ENCODE results near the gene MMP15. TPM values are rescaled to one million over a fixed set of nuclear protein-coding genes. Genes with fewer than 3 reads are reported as not detected.

The MMP15 gene
- total RNA-seq, 1 donor from 2014 or later, result 5.2 TPM

- Mint-ChIP-seq H3K27me3 (ENCODE audit: unreplicated experiment) (peaks cover 8% of the 10 kb centered on the region), H3K4me3 (ENCODE audit: unreplicated experiment) (peak overlapping the region; percentile 63), H3K9me3 (ENCODE audit: unreplicated experiment) (no peaks in the 10 kb centered on the region), H3K36me3 (ENCODE audit: unreplicated experiment) (no peaks in the 10 kb centered on the region), H3K4me1 (ENCODE audit: unreplicated experiment) (peaks cover 14% of the 10 kb centered on the region), H3K27ac (ENCODE audit: unreplicated experiment) (no peak overlapping the region)
- TF ChIP-seq CTCF (IDR thresholded peaks at IDR 0.05), result peak; percentile 20
- DNase-seq (ENCODE audit: extremely low spot score, unreplicated experiment), result no peak
Observed at GRCh38 chr16:58026139-58026704, 668 bp downstream of the MMP15 start.

- Mint-ChIP-seq H3K9me3 (ENCODE audit: unreplicated experiment) (no peaks in the 10 kb centered on the region), H3K4me1 (ENCODE audit: unreplicated experiment) (peaks cover 14% of the 10 kb centered on the region), H3K4me3 (ENCODE audit: unreplicated experiment) (peak overlapping the region; percentile 63), H3K27ac (ENCODE audit: unreplicated experiment) (no peak overlapping the region), H3K36me3 (ENCODE audit: unreplicated experiment) (no peaks in the 10 kb centered on the region), H3K27me3 (ENCODE audit: unreplicated experiment) (peaks cover 8% of the 10 kb centered on the region)
- TF ChIP-seq CTCF (IDR thresholded peaks at IDR 0.05), result no peak
- DNase-seq (ENCODE audit: extremely low spot score, unreplicated experiment), result no peak
Observed at GRCh38 chr16:58026705-58027160, 1.2 kb downstream of the MMP15 start.

DNA sequence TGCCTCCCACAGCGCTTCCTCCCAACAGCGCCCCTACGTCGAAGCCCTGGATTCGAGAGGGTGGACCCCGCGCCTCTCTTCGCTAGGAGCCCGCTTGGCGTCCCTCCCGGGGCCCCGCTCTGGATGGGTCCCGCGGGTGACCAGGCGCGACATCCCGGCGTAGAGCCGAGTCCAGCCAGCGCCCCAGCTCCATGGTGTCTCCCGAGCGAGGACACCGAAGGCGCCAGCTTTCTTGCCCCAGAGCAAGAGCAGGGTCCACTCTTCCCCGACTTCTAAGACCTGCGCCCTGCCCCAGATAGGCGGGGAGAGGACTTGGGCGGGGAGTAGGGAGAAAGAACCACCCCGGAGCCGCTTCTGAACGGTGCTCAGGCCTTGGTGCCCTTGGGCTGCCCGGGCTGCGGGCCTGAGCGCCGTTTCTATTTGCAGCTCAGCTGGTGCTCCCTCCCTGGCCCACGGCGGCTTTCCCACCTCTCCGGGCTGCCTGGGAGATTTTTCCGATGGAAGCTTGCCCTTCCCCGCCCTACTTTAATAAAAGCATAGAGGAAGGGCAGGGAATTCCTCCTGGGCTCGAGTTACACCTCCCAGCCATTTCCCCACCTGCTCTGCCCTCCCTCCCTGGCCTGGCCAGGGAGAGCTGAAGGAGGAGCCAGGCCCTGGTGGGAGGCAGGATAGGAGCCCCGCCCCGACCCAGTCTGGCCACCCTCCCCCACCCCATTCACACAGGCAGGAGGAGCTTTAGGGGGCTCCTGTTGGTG lies 1.8 kb downstream of the MMP15 start:
- peak overlapping the region; percentile 63 for H3K4me3 Mint-ChIP-seq (ENCODE audit: unreplicated experiment)
- peaks cover 8% of the 10 kb centered on the region for H3K27me3 Mint-ChIP-seq (ENCODE audit: unreplicated experiment)
- H3K9me3 Mint-ChIP-seq (ENCODE audit: unreplicated experiment), result no peaks in the 10 kb centered on the region
- no peak overlapping the region for H3K27ac Mint-ChIP-seq (ENCODE audit: unreplicated experiment)
- no peak for DNase-seq (ENCODE audit: extremely low spot score, unreplicated experiment)
- H3K4me1 Mint-ChIP-seq (ENCODE audit: unreplicated experiment), result peaks cover 12% of the 10 kb centered on the region
- no peak for TF ChIP-seq CTCF (IDR thresholded peaks at IDR 0.05)
- H3K36me3 Mint-ChIP-seq (ENCODE audit: unreplicated experiment), result no peaks in the 10 kb centered on the region

DNA sequence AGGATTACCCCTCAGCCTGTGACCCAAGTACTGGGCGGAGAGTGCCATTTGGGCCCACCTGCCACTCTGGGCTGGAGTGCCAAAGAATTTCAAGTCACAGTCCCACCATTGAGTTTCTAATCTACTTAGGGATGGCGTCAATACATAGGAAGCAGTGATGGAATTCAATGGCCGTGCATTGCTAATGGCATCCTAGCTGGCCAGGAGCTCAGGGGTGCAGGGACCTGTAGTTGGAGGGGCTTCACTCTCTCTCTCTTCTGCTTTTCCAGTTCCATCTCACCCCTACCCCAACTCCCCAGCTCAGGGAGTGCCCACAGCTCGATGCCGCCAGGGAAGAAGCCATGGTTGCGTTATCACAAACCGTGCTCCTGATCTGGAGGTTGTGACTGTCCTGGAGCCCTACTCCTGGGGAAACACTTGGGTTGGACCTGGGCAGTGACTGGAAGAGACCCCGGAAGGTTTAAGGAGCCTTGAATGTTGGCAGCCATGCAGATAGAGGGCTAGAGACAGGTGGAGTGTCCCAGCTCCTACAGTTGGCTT lies 2.4 kb downstream of the MMP15 start:
- TF ChIP-seq CTCF (IDR thresholded peaks at IDR 0.05), result no peak
- no peak for DNase-seq (ENCODE audit: extremely low spot score, unreplicated experiment)
- H3K27me3 Mint-ChIP-seq (ENCODE audit: unreplicated experiment), result peaks cover 8% of the 10 kb centered on the region
- H3K4me1 Mint-ChIP-seq (ENCODE audit: unreplicated experiment), result peaks cover 8% of the 10 kb centered on the region
- H3K9me3 Mint-ChIP-seq (ENCODE audit: unreplicated experiment), result no peaks in the 10 kb centered on the region
- no peak overlapping the region for H3K4me3 Mint-ChIP-seq (ENCODE audit: unreplicated experiment)
- H3K27ac Mint-ChIP-seq (ENCODE audit: unreplicated experiment), result no peak overlapping the region
- H3K36me3 Mint-ChIP-seq (ENCODE audit: unreplicated experiment), result no peaks in the 10 kb centered on the region

- Mint-ChIP-seq H3K9me3 (ENCODE audit: unreplicated experiment) (no peaks in the 10 kb centered on the region), H3K27me3 (ENCODE audit: unreplicated experiment) (peaks cover 8% of the 10 kb centered on the region), H3K36me3 (ENCODE audit: unreplicated experiment) (no peaks in the 10 kb centered on the region), H3K4me3 (ENCODE audit: unreplicated experiment) (no peak overlapping the region), H3K27ac (ENCODE audit: unreplicated experiment) (no peak overlapping the region), H3K4me1 (ENCODE audit: unreplicated experiment) (peaks cover 8% of the 10 kb centered on the region)
- no peak for TF ChIP-seq CTCF (IDR thresholded peaks at IDR 0.05)
- no peak for DNase-seq (ENCODE audit: extremely low spot score, unreplicated experiment)
Observed at GRCh38 chr16:58028541-58029070, 3.1 kb downstream of the MMP15 start.

All from osteocyte (in vitro differentiated cells).